Esophagus squamous epithelium (tissue), 5 donors: ENCODE data around the gene TMEM176B. TPM values are rescaled to one million over a fixed set of nuclear protein-coding genes. Genes with fewer than 3 reads are reported as not detected.
"Not testable (repeated sequence)": the region's sequence is repeated elsewhere in the genome, so short reads cannot be mapped to it uniquely, and the experiment has no call there.

Experiments
- DNase-seq: peaks from one replicate; lab custom pipeline; 2025; lab: John Stamatoyannopoulos, UW
- H3K27ac ChIP-seq, 4 donors: fragments of 200-600 bp; sonication (generic); one replicate each; pipeline ENCODE4 v1.5.1; 2016 to 2019; ENCODE audit warnings: mild to moderate bottlenecking in 1 of 4
- H3K27me3 ChIP-seq, 4 donors: fragments of 200-600 bp; sonication (generic); 1 replicate in 3 of 4; 2 replicates in 1 of 4; pipeline versions ENCODE4 v1.5.1 to v1.6.0; 2017 to 2021; ENCODE audit warnings: antibody characterized with exemption in 1 of 4
- H3K36me3 ChIP-seq, 3 donors: fragments of 200-600 bp; sonication (generic); one replicate each; pipeline ENCODE4 v1.5.1; 2016 to 2019
- H3K4me1 ChIP-seq, 3 donors: fragments of 200-600 bp; sonication (generic); one replicate each; pipeline ENCODE4 v1.5.1; 2017 to 2019
- H3K4me3 ChIP-seq, 4 donors: fragments of 200-600 bp; sonication (generic); 1 replicate in 3 of 4; 2 replicates in 1 of 4; pipeline ENCODE4 v1.5.1; 2016 to 2019; ENCODE audit warnings: mild to moderate bottlenecking in 2 of 4, moderate library complexity in 1 of 4
- H3K9me3 ChIP-seq, 3 donors: fragments of 200-600 bp; sonication (generic); one replicate each; pipeline ENCODE4 v1.5.1; 2016 to 2019
- CTCF ChIP-seq, 6 experiments: fragments of 450-650 bp in 4 of 6; fragments of 200-600 bp in 2 of 6; sonication (generic) in 2 of 6; IDR thresholded peaks; one replicate each; pipeline ENCODE4 v1.5.1; 2016 to 2019; ENCODE audit warnings: antibody characterized with exemption in 6 of 6, mild to moderate bottlenecking in 4 of 6, moderate library complexity in 4 of 6
- POLR2A ChIP-seq, 4 donors: fragments of 450-650 bp; IDR thresholded peaks; one replicate each; pipeline ENCODE4 v1.6.1; 2017; ENCODE audit warnings: antibody characterized with exemption in 4 of 4, mild to moderate bottlenecking in 4 of 4, moderate library complexity in 3 of 4
- WGBS, 2 donors: methylation state at CpG; one replicate each; pipeline ENCODE4 v1.1.5; 2018; 5-methylcytosine and 5-hydroxymethylcytosine counted together
- intact Hi-C: fragments of 100-400 bp; cut with DNase I; formaldehyde crosslinking; loops from one replicate; pipeline ENCODE4 v1.15.0; 2022
- total RNA-seq, 4 donors: library from RNA; depleted of rRNA; stranded (reverse); fragments of >200 nt; gene quantifications; one replicate each; pipeline ENCODE4 v1.1.0, GENCODE V29; 2016
- donor health status: DM: yes; HTN: yes; CAD: no.

TMEM176B gene
- total RNA-seq, 4 donors from 2014 or later = 3.3 to 54.9 (median 12.4) TPM

GRCh38 chr7:150778014-150778737 is 22.0 kb downstream of the TMEM176B start:
- Histone ChIP-seq H3K4me3 (peak overlapping the region in 1 of 4 donors; percentile 24), H3K27me3 (no peaks in the 10 kb centered on the region), H3K27ac (no peak overlapping the region), H3K36me3 (no peaks in the 10 kb centered on the region), H3K9me3 (peaks cover 0 to 4% (median 0%) of the 10 kb centered on the region in 3 donors), H3K4me1 (peaks cover 0 to 27% (median 10%) of the 10 kb centered on the region in 3 donors)
- TF ChIP-seq CTCF (IDR thresholded peaks at IDR 0.05) (no peak), POLR2A (IDR thresholded peaks at IDR 0.05) (no peak)
- WGBS, 2 donors = 28 to 46% methylated on average over 7 to 8 of the region's 8 CpGs
- DNase-seq = no peak
- intact Hi-C loops = no loop called here

GRCh38 chr7:150774131-150774530 is 26.0 kb downstream of the TMEM176B start:
- H3K4me3 ChIP-seq, H3K27ac ChIP-seq, H3K4me1 ChIP-seq, intact Hi-C loops, H3K9me3 ChIP-seq, H3K36me3 ChIP-seq, H3K27me3 ChIP-seq, DNase-seq: not testable (repeated sequence)
- WGBS, 2 donors = 73 to 79% methylated on average over 1 of the region's 1 CpG

- intact Hi-C loops = no loop called here
These were observed 30.4 kb downstream of the TMEM176B start for GRCh38 chr7:150769768-150770167.

GRCh38 chr7:150766334-150766709 is 33.8 kb downstream of the TMEM176B start:
- Histone ChIP-seq H3K27ac (no peak overlapping the region), H3K36me3 (no peaks in the 10 kb centered on the region), H3K9me3 (no peaks in the 10 kb centered on the region), H3K27me3 (no peaks in the 10 kb centered on the region), H3K4me1 (no peaks in the 10 kb centered on the region), H3K4me3 (no peak overlapping the region)
- TF ChIP-seq CTCF (IDR thresholded peaks at IDR 0.05) = no peak
- TF ChIP-seq POLR2A (IDR thresholded peaks at IDR 0.05) = no peak
- DNase-seq = no peak
- intact Hi-C loops = no loop called here

More at GRCh38 chr7:150769768-150770167, 30.4 kb downstream of the TMEM176B start:
- TF ChIP-seq POLR2A (IDR thresholded peaks at IDR 0.05) (no peak), CTCF (IDR thresholded peaks at IDR 0.05) (no peak)
- no peaks in the 10 kb centered on the region for H3K36me3 ChIP-seq
- no peak overlapping the region for H3K4me3 ChIP-seq
- no peaks in the 10 kb centered on the region for H3K4me1 ChIP-seq
- H3K27me3 ChIP-seq = no peaks in the 10 kb centered on the region
- peaks cover 0 to 4% (median 0%) of the 10 kb centered on the region in 3 donors for H3K9me3 ChIP-seq
- WGBS, 2 donors = 71 to 79% methylated on average over 4 of the region's 4 CpGs
- no peak overlapping the region for H3K27ac ChIP-seq
- DNase-seq = no peak

GRCh38 chr7:150759479-150759878 is 40.7 kb downstream of the TMEM176B start:
- Histone ChIP-seq H3K9me3 (no peaks in the 10 kb centered on the region), H3K4me3 (no peak overlapping the region), H3K27ac (no peak overlapping the region), H3K4me1 (peaks cover 0 to 13% (median 0%) of the 10 kb centered on the region in 3 donors), H3K36me3 (no peaks in the 10 kb centered on the region), H3K27me3 (no peaks in the 10 kb centered on the region)
- no peak for DNase-seq
- intact Hi-C loops = loop anchor here (5.0 kb wide), 1 partner anchor 312 kb away; no protein-coding TSS in a partner anchor
- 63 to 68% methylated on average over 1 of the region's 1 CpG for WGBS, 2 donors
- TF ChIP-seq CTCF (IDR thresholded peaks at IDR 0.05) (no peak), POLR2A (IDR thresholded peaks at IDR 0.05) (no peak)
